Activated B cell treated with CpG ODN at 0.5 μM for 24 hours (primary cell): ENCODE results near the gene YIF1B. TPM values are rescaled to one million over a fixed set of nuclear protein-coding genes. Genes with fewer than 3 reads are reported as not detected.

Experiments
- ATAC-seq: fragments of 200-7000 bp; cut with Tn5 transposase; one replicate; pipeline ENCODE4 v1.10.0; 2021; ENCODE audit warnings: low read depth, mild to moderate bottlenecking, moderate library complexity
- CTCF ChIA-PET: fragments of 350-600 bp; sonication (Branson Sonifier 250); formaldehyde crosslinking; loops from one replicate; lab custom pipeline; 2021; ENCODE audit warnings: antibody characterized with exemption; lab: Charles Lee
- POLR2A ChIA-PET: fragments of 350-600 bp; sonication (Branson Sonifier 250); formaldehyde crosslinking; loops from one replicate; lab custom pipeline; 2021; ENCODE audit warnings: antibody characterized with exemption; lab: Charles Lee
- DNase-seq: peaks from one replicate; pipeline ENCODE4 v3.0.0; 2022
- H3K27ac Mint-ChIP-seq: one replicate; pipeline ENCODE4 v1.8.0; 2020; ENCODE audit warnings: mixed read lengths
- H3K27me3 Mint-ChIP-seq: one replicate; pipeline ENCODE4 v1.8.0; 2021; ENCODE audit warnings: mixed read lengths
- H3K36me3 Mint-ChIP-seq: one replicate; pipeline ENCODE4 v1.8.0; 2021; ENCODE audit warnings: low read depth, mixed read lengths
- H3K4me1 Mint-ChIP-seq: one replicate; pipeline ENCODE4 v1.8.0; 2021; ENCODE audit warnings: mixed read lengths
- H3K4me3 Mint-ChIP-seq: one replicate; pipeline ENCODE4 v1.8.0; 2020; ENCODE audit warnings: mild to moderate bottlenecking, mixed read lengths
- H3K9me3 Mint-ChIP-seq: one replicate; pipeline ENCODE4 v1.8.0; 2020; ENCODE audit warnings: mixed read lengths
- intact Hi-C: fragments of 100-400 bp; cut with micrococcal nuclease; formaldehyde crosslinking; loops from one replicate; pipeline ENCODE4 v1.15.1; 2024
- total RNA-seq: library from RNA; stranded (reverse); gene quantifications from 2 replicates; pipeline ENCODE4 v1.2.3, GENCODE V29; 2022
- TF ChIP-seq, protein P1 (sequence below): fragments of 200-600 bp; IDR thresholded peaks from one replicate; pipeline ENCODE4 v1.8.0; 2022; ENCODE audit warnings: antibody characterized with exemption, mild to moderate bottlenecking

The YIF1B gene
- total RNA-seq, 1 donor from 2014 or later = 28.7 TPM

DNA sequence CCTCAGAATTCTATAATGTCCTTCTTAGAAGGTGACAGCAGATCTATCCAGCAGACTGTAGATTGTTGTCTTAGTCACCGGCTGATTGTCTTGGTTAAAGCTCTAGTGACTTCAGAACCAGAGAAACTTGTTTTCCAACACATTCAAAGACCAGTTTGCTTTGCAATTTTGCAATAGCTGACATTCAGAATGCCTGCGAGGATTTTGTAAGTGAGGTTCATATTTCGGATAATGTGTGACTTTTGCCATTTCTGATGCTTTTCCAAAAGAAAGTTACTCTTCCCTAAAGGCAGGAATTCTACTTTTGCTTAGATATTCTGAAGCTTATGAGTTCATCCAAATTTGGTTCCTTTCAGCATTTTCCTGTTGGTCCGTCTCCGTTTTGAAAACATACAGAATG lies 38.2 kb downstream of the YIF1B start:
- H3K27ac Mint-ChIP-seq = no peak overlapping the region
- TF ChIP-seq, protein P1, sequence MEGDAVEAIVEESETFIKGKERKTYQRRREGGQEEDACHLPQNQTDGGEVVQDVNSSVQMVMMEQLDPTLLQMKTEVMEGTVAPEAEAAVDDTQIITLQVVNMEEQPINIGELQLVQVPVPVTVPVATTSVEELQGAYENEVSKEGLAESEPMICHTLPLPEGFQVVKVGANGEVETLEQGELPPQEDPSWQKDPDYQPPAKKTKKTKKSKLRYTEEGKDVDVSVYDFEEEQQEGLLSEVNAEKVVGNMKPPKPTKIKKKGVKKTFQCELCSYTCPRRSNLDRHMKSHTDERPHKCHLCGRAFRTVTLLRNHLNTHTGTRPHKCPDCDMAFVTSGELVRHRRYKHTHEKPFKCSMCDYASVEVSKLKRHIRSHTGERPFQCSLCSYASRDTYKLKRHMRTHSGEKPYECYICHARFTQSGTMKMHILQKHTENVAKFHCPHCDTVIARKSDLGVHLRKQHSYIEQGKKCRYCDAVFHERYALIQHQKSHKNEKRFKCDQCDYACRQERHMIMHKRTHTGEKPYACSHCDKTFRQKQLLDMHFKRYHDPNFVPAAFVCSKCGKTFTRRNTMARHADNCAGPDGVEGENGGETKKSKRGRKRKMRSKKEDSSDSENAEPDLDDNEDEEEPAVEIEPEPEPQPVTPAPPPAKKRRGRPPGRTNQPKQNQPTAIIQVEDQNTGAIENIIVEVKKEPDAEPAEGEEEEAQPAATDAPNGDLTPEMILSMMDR = no peak
- H3K27me3 Mint-ChIP-seq = no peaks in the 10 kb centered on the region
- intact Hi-C loops = no loop called here
- ATAC-seq = no peak
- H3K9me3 Mint-ChIP-seq = no peaks in the 10 kb centered on the region
- no peak overlapping the region for H3K4me3 Mint-ChIP-seq
- DNase-seq = no peak
- ChIA-PET CTCF (no interaction called here), POLR2A (no interaction called here)
- H3K36me3 Mint-ChIP-seq = peaks cover 16% of the 10 kb centered on the region
- H3K4me1 Mint-ChIP-seq = peaks cover 10% of the 10 kb centered on the region

DNA sequence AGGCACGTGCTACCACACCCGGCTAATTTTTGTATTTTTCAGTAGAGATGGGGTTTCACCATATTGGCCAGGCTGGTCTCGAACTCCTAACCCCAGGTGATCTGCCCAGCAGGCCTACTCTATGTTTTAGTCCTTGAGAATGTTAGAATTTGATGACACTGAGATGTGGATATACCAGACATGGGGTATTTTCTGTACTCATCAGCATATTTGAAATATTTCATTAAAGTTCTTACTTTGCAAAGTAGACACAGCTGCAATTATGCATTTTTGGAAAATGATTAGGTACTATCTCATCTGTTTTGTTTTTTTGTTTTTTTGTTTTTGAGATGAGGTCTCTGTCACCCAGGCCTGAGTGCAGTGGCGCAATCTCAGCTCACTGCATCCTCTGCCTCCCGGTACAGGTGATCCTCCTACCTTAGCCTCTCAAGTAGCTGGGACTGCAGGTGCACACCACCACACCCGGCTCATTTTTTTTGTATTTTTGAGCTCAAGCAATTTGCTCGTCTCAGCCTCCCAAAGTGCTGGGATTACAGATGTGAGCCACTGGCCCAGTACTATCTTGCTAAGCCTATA lies 38.7 kb downstream of the YIF1B start:
- ChIA-PET CTCF (no interaction called here), POLR2A (no interaction called here)
- H3K4me1 Mint-ChIP-seq = peaks cover 5% of the 10 kb centered on the region
- TF ChIP-seq, protein P1 = no peak
- H3K27ac Mint-ChIP-seq = no peak overlapping the region
- ATAC-seq (no peak), DNase-seq (no peak)
- H3K36me3 Mint-ChIP-seq = peaks cover 16% of the 10 kb centered on the region
- intact Hi-C loops = no loop called here
- no peaks in the 10 kb centered on the region for H3K27me3 Mint-ChIP-seq
- no peak overlapping the region for H3K4me3 Mint-ChIP-seq
- no peaks in the 10 kb centered on the region for H3K9me3 Mint-ChIP-seq

DNA sequence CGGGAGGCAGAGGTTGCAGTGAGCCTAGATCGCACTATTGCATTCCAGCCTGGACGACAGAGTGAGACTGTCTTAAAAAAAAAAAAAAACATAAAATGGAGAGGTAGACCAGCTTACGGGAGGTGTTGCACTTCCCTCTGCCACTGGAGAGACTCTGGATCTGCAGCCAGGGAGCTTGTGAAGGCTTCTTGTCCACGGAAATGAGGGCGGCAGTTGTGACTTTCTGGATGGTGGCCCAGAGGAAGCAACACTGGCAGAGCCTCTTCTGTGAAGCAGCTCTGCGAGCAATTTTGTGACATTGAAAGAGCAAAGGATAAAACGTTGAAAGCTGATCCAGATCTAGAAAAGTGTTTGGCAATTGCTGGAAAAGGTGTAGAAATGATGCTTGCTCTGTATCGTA lies 41.0 kb downstream of the YIF1B start:
- ChIA-PET POLR2A (interaction anchor here (0.6 to 1.1 kb wide), 4 partner anchors 9 to 655 kb away, joined by 3 to 4 read pairs (median 3); no protein-coding TSS in a partner anchor), CTCF (interaction anchor here (0.6 kb wide), 1 partner anchor 360 kb away, joined by 3 read pairs; no protein-coding TSS in a partner anchor)
- H3K36me3 Mint-ChIP-seq = peaks cover 13% of the 10 kb centered on the region
- DNase-seq (no peak), ATAC-seq (no peak)
- intact Hi-C loops = no loop called here
- H3K27me3 Mint-ChIP-seq = no peaks in the 10 kb centered on the region
- no peak overlapping the region for H3K27ac Mint-ChIP-seq
- peaks cover 6% of the 10 kb centered on the region for H3K4me1 Mint-ChIP-seq
- TF ChIP-seq, protein P1 = no peak
- H3K9me3 Mint-ChIP-seq = no peaks in the 10 kb centered on the region
- H3K4me3 Mint-ChIP-seq = no peak overlapping the region

DNA sequence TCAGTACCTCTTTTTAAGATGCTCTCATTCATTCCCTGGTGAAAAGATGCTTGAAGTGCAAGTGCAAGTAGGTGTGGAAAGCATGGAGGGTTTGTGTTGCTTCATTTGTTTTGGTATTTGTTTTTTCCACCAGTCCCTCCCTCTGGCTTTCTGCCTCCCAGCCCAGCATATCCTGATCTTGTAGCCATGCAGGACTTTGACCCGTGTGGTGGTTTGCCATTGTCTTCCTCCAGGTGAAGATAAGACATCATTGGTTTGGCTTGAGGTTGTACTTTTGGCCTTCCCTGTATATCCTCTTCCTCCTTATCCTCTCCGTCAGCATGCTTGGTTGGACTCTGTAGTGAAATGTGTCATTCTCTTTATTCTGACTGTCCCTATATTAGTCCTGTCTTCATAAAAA lies 42.2 kb downstream of the YIF1B start:
- Mint-ChIP-seq H3K4me1 (peaks cover 6% of the 10 kb centered on the region), H3K27ac (no peak overlapping the region), H3K4me3 (no peak overlapping the region), H3K9me3 (no peaks in the 10 kb centered on the region), H3K27me3 (no peaks in the 10 kb centered on the region), H3K36me3 (peaks cover 13% of the 10 kb centered on the region)
- intact Hi-C loops = no loop called here
- TF ChIP-seq, protein P1 = no peak
- ATAC-seq = no peak
- ChIA-PET POLR2A (no interaction called here), CTCF (no interaction called here)
- DNase-seq = no peak

DNA sequence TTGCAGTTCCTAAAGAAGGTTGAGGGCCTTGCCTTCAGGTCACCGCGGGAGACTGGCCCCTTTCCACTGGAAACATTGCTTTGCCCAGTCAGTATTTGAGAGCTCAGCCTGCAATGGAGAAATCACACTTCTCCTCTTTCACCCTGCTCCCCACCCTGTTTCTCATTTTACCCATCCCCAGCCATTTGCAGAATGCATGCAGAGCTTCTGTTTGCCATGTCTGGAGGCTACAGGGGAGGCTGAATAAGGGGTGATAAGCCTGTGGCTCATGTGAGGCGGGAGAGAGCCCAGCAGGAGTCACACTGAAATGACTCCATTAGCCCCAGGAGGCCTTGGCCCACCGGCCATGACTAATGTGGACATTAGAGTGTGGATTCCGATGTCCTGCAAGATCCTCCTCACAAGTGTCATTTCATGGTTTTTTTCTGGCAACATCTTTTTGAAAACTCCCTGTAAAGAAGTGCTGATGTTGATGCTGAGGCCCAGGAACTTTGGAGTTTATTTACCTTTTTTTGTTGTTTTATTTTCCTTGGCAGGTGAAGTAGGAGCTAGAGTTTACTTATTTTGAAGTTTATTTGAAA lies 45.1 kb downstream of the YIF1B start:
- no peak overlapping the region for H3K4me3 Mint-ChIP-seq
- ChIA-PET POLR2A (interaction anchor here (0.5 kb wide), 1 partner anchor 91 kb away, joined by 6 read pairs; no protein-coding TSS in a partner anchor), CTCF (interaction anchor here (1.0 kb wide), 1 partner anchor 14 kb away, joined by 3 read pairs; no protein-coding TSS in a partner anchor)
- H3K9me3 Mint-ChIP-seq = no peaks in the 10 kb centered on the region
- H3K4me1 Mint-ChIP-seq = peaks cover 26% of the 10 kb centered on the region
- intact Hi-C loops = no loop called here
- ATAC-seq (no peak), DNase-seq (no peak)
- no peaks in the 10 kb centered on the region for H3K27me3 Mint-ChIP-seq
- H3K27ac Mint-ChIP-seq = no peak overlapping the region
- peaks cover 13% of the 10 kb centered on the region for H3K36me3 Mint-ChIP-seq
- TF ChIP-seq, protein P1 = no peak
